Esophagus squamous epithelium (tissue), 4 donors: Measurements from ENCODE around the gene SPEM3.

Experiments used
- POLR2A ChIP-seq, 4 donors: fragments of 450-650 bp; IDR thresholded peaks; one replicate each; pipeline ENCODE4 v1.6.1; 2017; ENCODE audit warnings: antibody characterized with exemption in 4 of 4, mild to moderate bottlenecking in 4 of 4, moderate library complexity in 3 of 4
- TF ChIP-seq, protein P1 (sequence below), 6 experiments: fragments of 450-650 bp in 4 of 6; fragments of 200-600 bp in 2 of 6; sonication (generic) in 2 of 6; IDR thresholded peaks; one replicate each; pipeline ENCODE4 v1.5.1; 2016 to 2019; ENCODE audit warnings: antibody characterized with exemption in 6 of 6, mild to moderate bottlenecking in 4 of 6, moderate library complexity in 4 of 6

DNA sequence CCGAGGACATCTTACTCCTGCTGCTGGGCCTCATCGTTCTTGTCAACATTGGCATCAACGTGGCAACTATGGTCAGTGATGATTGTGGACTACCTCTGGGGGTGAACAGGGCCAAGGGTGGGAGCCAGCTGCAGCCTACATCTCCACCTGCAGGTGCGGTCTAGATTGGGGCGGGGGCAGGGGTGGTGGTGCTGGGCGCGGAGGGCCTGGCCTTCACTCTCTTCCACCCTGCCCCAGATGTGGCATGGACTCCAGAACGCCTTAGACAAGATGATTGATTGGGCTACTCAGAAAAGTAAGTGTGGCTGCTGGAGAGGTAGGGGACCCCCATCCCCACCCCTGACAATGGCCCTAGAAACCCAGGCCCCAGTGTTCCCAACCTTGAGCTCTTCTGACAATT, 2.9 kb upstream of the SPEM3 start:
- TF ChIP-seq POLR2A (IDR thresholded peaks at IDR 0.05) = no peak
- TF ChIP-seq, protein P1, sequence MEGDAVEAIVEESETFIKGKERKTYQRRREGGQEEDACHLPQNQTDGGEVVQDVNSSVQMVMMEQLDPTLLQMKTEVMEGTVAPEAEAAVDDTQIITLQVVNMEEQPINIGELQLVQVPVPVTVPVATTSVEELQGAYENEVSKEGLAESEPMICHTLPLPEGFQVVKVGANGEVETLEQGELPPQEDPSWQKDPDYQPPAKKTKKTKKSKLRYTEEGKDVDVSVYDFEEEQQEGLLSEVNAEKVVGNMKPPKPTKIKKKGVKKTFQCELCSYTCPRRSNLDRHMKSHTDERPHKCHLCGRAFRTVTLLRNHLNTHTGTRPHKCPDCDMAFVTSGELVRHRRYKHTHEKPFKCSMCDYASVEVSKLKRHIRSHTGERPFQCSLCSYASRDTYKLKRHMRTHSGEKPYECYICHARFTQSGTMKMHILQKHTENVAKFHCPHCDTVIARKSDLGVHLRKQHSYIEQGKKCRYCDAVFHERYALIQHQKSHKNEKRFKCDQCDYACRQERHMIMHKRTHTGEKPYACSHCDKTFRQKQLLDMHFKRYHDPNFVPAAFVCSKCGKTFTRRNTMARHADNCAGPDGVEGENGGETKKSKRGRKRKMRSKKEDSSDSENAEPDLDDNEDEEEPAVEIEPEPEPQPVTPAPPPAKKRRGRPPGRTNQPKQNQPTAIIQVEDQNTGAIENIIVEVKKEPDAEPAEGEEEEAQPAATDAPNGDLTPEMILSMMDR (IDR thresholded peaks at IDR 0.05) = no peak
